ENCODE data around the gene KCP. TPM values are rescaled to one million over a fixed set of nuclear protein-coding genes. Genes with fewer than 3 reads are reported as not detected.

The KCP gene
- total RNA-seq, 1 experiment from 2014 or later: 2.7 TPM

- peaks cover 1% of the 10 kb centered on the region; the same call in 1 of the 2 replicates for H3K9me3 Mint-ChIP-seq
- DNase-seq (ENCODE audit: low spot score) (no peak), ATAC-seq (peak; percentile 40)
- H3K4me3 Mint-ChIP-seq: no peak overlapping the region
- CTCF ChIA-PET: interaction anchor here (0.6 to 2.1 kb wide), 7 partner anchors 11 to 159 kb away, joined by 3 to 10 read pairs (median 4); partner anchors contain the start of gene KCP
- H3K4me1 Mint-ChIP-seq: peaks cover 8% of the 10 kb centered on the region
- no peak overlapping the region for H3K27ac Mint-ChIP-seq
- H3K27me3 Mint-ChIP-seq (ENCODE audit: low read depth): peaks cover 44% of the 10 kb centered on the region
- POLR2A ChIA-PET: interaction anchor here (1.0 kb wide), 1 partner anchor 158 kb away, joined by 3 read pairs; no protein-coding TSS in a partner anchor
- TF ChIP-seq PRDM15 (CRISPR knock-in tag; IDR thresholded peaks at IDR 0.05) (peak; percentile 36), CDX4 (CRISPR knock-in tag; IDR thresholded peaks at IDR 0.05; ENCODE audit: borderline replicate concordance) (no peak), NR3C1 (CRISPR knock-in tag; conservative IDR thresholded peaks at IDR 0.05; ENCODE audit: low read depth) (no peak), ZBTB21 (CRISPR knock-in tag; IDR thresholded peaks at IDR 0.05; ENCODE audit: borderline replicate concordance) (no peak)
- H3K36me3 Mint-ChIP-seq: no peaks in the 10 kb centered on the region
Observed at GRCh38 chr7:128933180-128933891, 22.8 kb upstream of the KCP start.

GRCh38 chr7:128932862-128933179 lies 22.3 kb upstream of the KCP start:
- Mint-ChIP-seq H3K9me3 (peaks cover 6% of the 10 kb centered on the region), H3K36me3 (no peaks in the 10 kb centered on the region; the same call in 1 of the 2 replicates), H3K4me1 (peaks cover 8% of the 10 kb centered on the region), H3K27me3 (ENCODE audit: low read depth) (peaks cover 42% of the 10 kb centered on the region), H3K4me3 (no peak overlapping the region), H3K27ac (no peak overlapping the region)
- POLR2A ChIA-PET: interaction anchor here (1.0 kb wide), 1 partner anchor 159 kb away, joined by 3 read pairs; no protein-coding TSS in a partner anchor
- no peak for ATAC-seq
- CTCF ChIA-PET: interaction anchor here (0.9 to 2.1 kb wide), 5 partner anchors 14 to 159 kb away, joined by 3 to 10 read pairs (median 6); partner anchors contain the start of gene KCP
- DNase-seq (ENCODE audit: low spot score): no peak
- TF ChIP-seq ZNF671 (CRISPR knock-in tag; IDR thresholded peaks at IDR 0.05): no peak
- TF ChIP-seq ZNF263 (CRISPR knock-in tag; IDR thresholded peaks at IDR 0.05; ENCODE audit: low read depth): no peak
- TF ChIP-seq ZNF121 (CRISPR knock-in tag; IDR thresholded peaks at IDR 0.05): no peak
- TF ChIP-seq MXD4 (CRISPR knock-in tag; IDR thresholded peaks at IDR 0.05; ENCODE audit: borderline replicate concordance): no peak
- no peak for TF ChIP-seq ZNF232 (CRISPR knock-in tag; IDR thresholded peaks at IDR 0.05)
- no peak for TF ChIP-seq PRDM15 (CRISPR knock-in tag; IDR thresholded peaks at IDR 0.05)
- no peak for TF ChIP-seq ZNF281 (CRISPR knock-in tag; IDR thresholded peaks at IDR 0.05)
- TF ChIP-seq ETV6 (CRISPR knock-in tag; IDR thresholded peaks at IDR 0.05): no peak
- TF ChIP-seq FOXP1 (CRISPR knock-in tag; IDR thresholded peaks at IDR 0.05; ENCODE audit: borderline replicate concordance): no peak
- no peak for TF ChIP-seq JUN (CRISPR knock-in tag; IDR thresholded peaks at IDR 0.05)
- TF ChIP-seq CDX4 (CRISPR knock-in tag; IDR thresholded peaks at IDR 0.05; ENCODE audit: borderline replicate concordance): no peak
- no peak for TF ChIP-seq ATF2 (CRISPR knock-in tag; IDR thresholded peaks at IDR 0.05; ENCODE audit: borderline replicate concordance, low read depth)
- no peak for TF ChIP-seq CREM (CRISPR knock-in tag; IDR thresholded peaks at IDR 0.05)
- no peak for TF ChIP-seq ATF6 (CRISPR knock-in tag; IDR thresholded peaks at IDR 0.05)
- no peak for TF ChIP-seq NR1H2 (CRISPR knock-in tag; IDR thresholded peaks at IDR 0.05)
- no peak for TF ChIP-seq GTF2I (CRISPR knock-in tag; conservative IDR thresholded peaks at IDR 0.05)
